NCI-H187 treated with DMSO at 0.1 percent for 48 hours (cell line): ENCODE results near the gene SUPT5H.

Experiments
- DNase-seq: peaks from one replicate; lab custom pipeline; 2025; lab: John Stamatoyannopoulos, UW

SUPT5H gene

GRCh38 chr19:39520541-39521484 lies 75.4 kb downstream of the SUPT5H start:
- DNase-seq = no peak

- DNase-seq = no peak
These were observed 79.1 kb downstream of the SUPT5H start for GRCh38 chr19:39524495-39524894.

- no peak for DNase-seq
These were observed 79.8 kb downstream of the SUPT5H start for GRCh38 chr19:39525205-39525604.
